ENCODE results near the gene CLDN5. TPM values are rescaled to one million over a fixed set of nuclear protein-coding genes. Genes with fewer than 3 reads are reported as not detected.
A peak's percentile ranks its signal among the peaks of the same experiment; 100 is the strongest.

The CLDN5 gene
- total RNA-seq, 2 experiments from 2014 or later, result 0.21 TPM; not detected in 1

DNA sequence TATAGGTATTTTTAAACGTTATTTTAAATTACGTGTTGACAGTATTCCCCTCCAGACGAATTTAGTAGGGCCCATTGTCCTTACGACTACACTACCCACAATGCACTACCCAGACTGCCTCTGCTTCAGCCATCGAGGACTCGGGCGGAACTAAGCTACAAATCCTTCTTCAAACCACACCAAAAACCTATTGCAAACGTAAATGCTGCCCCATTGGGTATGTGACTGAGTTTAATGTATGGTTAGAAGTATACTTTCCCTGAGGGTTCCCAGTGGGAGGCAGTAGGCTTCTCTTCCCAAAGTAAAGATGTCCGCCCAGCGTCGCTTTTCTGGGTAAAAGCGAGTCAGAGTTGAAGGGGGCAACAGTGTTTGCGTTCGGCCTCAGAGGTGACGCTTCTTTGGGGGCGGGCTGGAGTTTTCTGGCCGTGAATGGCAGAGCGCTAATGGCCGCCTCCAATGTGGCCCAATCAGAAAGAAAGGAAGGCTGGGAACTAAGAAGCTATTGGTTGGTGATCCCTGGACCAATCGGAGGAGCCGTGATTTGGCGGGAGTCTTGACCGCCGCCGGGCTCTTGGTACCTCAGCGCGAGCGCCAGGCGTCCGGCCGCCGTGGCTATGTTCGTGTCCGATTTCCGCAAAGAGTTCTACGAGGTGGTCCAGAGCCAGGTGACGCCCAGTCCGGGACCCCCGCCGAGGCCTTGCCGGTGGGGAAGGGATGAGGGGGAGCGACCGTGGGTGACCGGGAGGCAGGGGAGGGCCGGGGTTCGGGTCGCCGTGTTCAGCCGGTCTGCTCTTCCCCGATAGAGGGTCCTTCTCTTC is 44.6 kb downstream of the CLDN5 start, which contains the start of gene CDC45:
CDC45 (plus strand) TSS at position 566 of the 818 bp plus-strand sequence; CDS start at position 615, 49 bp downstream.
- H3K4me1 Mint-ChIP-seq (ENCODE audit: low read depth), result peaks cover 28% of the 10 kb centered on the region
- H3K36me3 Mint-ChIP-seq (ENCODE audit: low read depth), result peaks cover 37% of the 10 kb centered on the region
- H3K9me3 Mint-ChIP-seq, result no peaks in the 10 kb centered on the region
- intact Hi-C loops (cut with micrococcal nuclease), result loop anchor here (1.0 to 5.0 kb wide), 12 partner anchors 30 to 413 kb away; partner anchors contain the start of genes CLTCL1, DGCR2, ESS2 and MRPL40
- H3K27ac Mint-ChIP-seq, result peak within 1 kb of the TSS; percentile 96
- CTCF ChIA-PET, result interaction anchor here (0.6 to 1.2 kb wide), 6 partner anchors 12 to 302 kb away, joined by 3 to 5 read pairs (median 3); no protein-coding TSS in a partner anchor
- no peaks in the 10 kb centered on the region for H3K27me3 Mint-ChIP-seq (ENCODE audit: low read depth)
- H3K4me3 Mint-ChIP-seq, result peak within 1 kb of the TSS; percentile 99
- peak; percentile 98 for DNase-seq

GRCh38 chr22:19478901-19479354 is 45.3 kb downstream of the CLDN5 start, which contains the start of gene UFD1:
TSS of gene UFD1 (minus strand) at chr22:19479193. CDS start at chr22:19479085, 108 bp downstream.
- Mint-ChIP-seq H3K27ac (peak within 1 kb of the TSS; percentile 96), H3K4me1 (ENCODE audit: low read depth) (peaks cover 29% of the 10 kb centered on the region), H3K9me3 (no peaks in the 10 kb centered on the region), H3K36me3 (ENCODE audit: low read depth) (peaks cover 34% of the 10 kb centered on the region), H3K27me3 (ENCODE audit: low read depth) (no peaks in the 10 kb centered on the region), H3K4me3 (peak within 1 kb of the TSS; percentile 99)
- intact Hi-C loops (cut with micrococcal nuclease), result loop anchor here (1.0 to 5.0 kb wide), 12 partner anchors 30 to 413 kb away; partner anchors contain the start of genes CLTCL1, DGCR2, ESS2 and MRPL40
- CTCF ChIA-PET, result interaction anchor here (0.6 to 1.1 kb wide), 5 partner anchors 12 to 301 kb away, joined by 3 read pairs; no protein-coding TSS in a partner anchor
- peak; percentile 82 for DNase-seq

- Mint-ChIP-seq H3K4me3 (peak overlapping the region; percentile 99), H3K9me3 (no peaks in the 10 kb centered on the region), H3K27ac (peak overlapping the region; percentile 73), H3K27me3 (ENCODE audit: low read depth) (no peaks in the 10 kb centered on the region), H3K36me3 (ENCODE audit: low read depth) (peaks cover 29% of the 10 kb centered on the region), H3K4me1 (ENCODE audit: low read depth) (peaks cover 30% of the 10 kb centered on the region)
- CTCF ChIA-PET, result interaction anchor here (0.8 to 1.7 kb wide), 5 partner anchors 14 to 300 kb away, joined by 3 to 11 read pairs (median 3); partner anchors contain the start of gene SLC25A1
- peak; percentile 37 for DNase-seq
- intact Hi-C loops (cut with micrococcal nuclease), result loop anchor here (2.0 to 5.0 kb wide), 4 partner anchors 129 to 369 kb away; partner anchors contain the start of gene DGCR2
Measured at GRCh38 chr22:19478045-19478900, 45.9 kb downstream of the CLDN5 start.

DNA sequence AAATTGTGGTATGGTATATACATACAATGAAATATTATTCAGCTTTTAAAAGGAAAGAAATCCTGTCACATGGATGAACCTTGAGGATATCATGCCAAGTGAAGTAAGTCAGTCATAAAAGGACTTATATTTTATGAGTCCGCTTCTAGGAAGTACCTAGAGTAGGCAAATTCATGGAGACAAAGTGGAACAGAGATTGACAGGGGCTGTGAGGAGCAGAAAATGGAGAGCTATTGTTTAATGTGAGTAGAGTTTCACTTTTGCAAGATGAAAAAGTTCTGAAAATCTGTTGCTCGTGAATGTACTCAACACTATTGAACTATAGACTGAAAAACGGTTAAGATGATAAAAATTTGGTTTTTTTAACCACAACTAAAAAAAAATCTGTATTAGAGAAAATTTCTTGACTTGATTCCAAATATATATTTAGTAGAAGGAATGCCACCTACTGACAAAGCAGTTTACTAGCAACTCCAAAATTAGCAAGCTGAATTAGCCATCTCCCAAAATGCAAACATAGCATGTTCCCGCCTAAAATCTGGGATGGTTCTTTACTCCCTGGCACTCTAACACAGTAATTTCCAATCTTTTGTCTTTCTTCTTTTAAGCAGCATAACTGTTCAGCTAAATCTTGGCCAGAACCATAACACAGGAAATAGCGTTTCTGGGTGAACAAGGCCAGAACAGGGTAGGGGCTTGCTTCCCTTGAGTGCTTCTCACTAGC is 46.7 kb downstream of the CLDN5 start:
- H3K36me3 Mint-ChIP-seq (ENCODE audit: low read depth), result peaks cover 24% of the 10 kb centered on the region
- peak overlapping the region; percentile 73 for H3K27ac Mint-ChIP-seq
- intact Hi-C loops (cut with micrococcal nuclease), result loop anchor here (2.0 to 5.0 kb wide), 4 partner anchors 130 to 369 kb away; partner anchors contain the start of gene DGCR2

DNA sequence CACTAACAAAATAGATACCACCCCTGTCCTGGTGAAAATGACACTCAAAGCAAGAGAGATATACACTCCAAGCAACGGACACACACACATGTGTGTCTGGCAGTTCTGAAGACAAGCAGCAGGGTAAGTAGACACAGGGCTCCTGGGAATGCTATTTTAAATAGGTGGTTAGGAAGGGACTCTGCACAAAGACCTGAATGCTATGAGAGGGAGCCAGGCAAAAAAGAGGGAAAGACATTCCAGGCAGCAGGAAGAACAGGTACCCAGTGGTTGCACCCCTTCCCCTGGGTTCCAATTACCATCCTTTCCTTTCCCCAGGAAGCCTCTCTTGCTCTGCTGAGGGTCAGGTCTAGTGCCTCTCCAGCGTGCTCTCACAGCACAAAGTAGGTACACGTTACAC is 48.2 kb downstream of the CLDN5 start:
- DNase-seq, result no peak
- H3K4me1 Mint-ChIP-seq (ENCODE audit: low read depth), result peaks cover 30% of the 10 kb centered on the region
- H3K27ac Mint-ChIP-seq, result no peak overlapping the region
- CTCF ChIA-PET, result interaction anchor here (1.7 kb wide), 1 partner anchor 154 kb away, joined by 11 read pairs; no protein-coding TSS in a partner anchor
- no peak overlapping the region for H3K4me3 Mint-ChIP-seq
- H3K9me3 Mint-ChIP-seq, result no peaks in the 10 kb centered on the region
- intact Hi-C loops (cut with micrococcal nuclease), result loop anchor here (5.0 kb wide), 2 partner anchors 131 to 354 kb away; partner anchors contain the start of gene DGCR2
- H3K27me3 Mint-ChIP-seq (ENCODE audit: low read depth), result no peaks in the 10 kb centered on the region
- H3K36me3 Mint-ChIP-seq (ENCODE audit: low read depth), result peaks cover 28% of the 10 kb centered on the region

More for the DNA sequence above, 46.7 kb downstream of the CLDN5 start:
- H3K4me1 Mint-ChIP-seq (ENCODE audit: low read depth), result peaks cover 30% of the 10 kb centered on the region
- no peaks in the 10 kb centered on the region for H3K9me3 Mint-ChIP-seq
- DNase-seq, result no peak
- H3K27me3 Mint-ChIP-seq (ENCODE audit: low read depth), result no peaks in the 10 kb centered on the region
- peak overlapping the region; percentile 99 for H3K4me3 Mint-ChIP-seq
- CTCF ChIA-PET, result interaction anchor here (0.8 to 1.7 kb wide), 3 partner anchors 152 to 299 kb away, joined by 3 to 11 read pairs (median 4); partner anchors contain the start of gene SLC25A1

- Mint-ChIP-seq H3K27me3 (ENCODE audit: low read depth) (no peaks in the 10 kb centered on the region), H3K27ac (no peak overlapping the region), H3K36me3 (ENCODE audit: low read depth) (peaks cover 25% of the 10 kb centered on the region), H3K4me1 (ENCODE audit: low read depth) (peaks cover 21% of the 10 kb centered on the region), H3K4me3 (no peak overlapping the region), H3K9me3 (no peaks in the 10 kb centered on the region)
- CTCF ChIA-PET, result interaction anchor here (1.6 kb wide), 1 partner anchor 11 kb away, joined by 7 read pairs; no protein-coding TSS in a partner anchor
- intact Hi-C loops (cut with micrococcal nuclease), result no loop called here
- no peak for DNase-seq
Measured at GRCh38 chr22:19473578-19473977, 50.6 kb downstream of the CLDN5 start.

Other genes with a start within 250 kb of the CLDN5 start
- 1 to 10 TPM in 1 of 2 experiments, under 1 TPM in 1; 0.57 to 1.0 TPM for gene CLTCL1, start 232.7 kb downstream of the CLDN5 start, total RNA-seq
- 10 to 100 TPM; 16.2 to 18.0 TPM for gene HIRA, start 92.7 kb downstream of the CLDN5 start, total RNA-seq
- gene MRPL40, start 91.9 kb downstream of the CLDN5 start, total RNA-seq, result 10 to 100 TPM; 32.6 to 34.9 TPM
- gene C22orf39, start 76.7 kb downstream of the CLDN5 start, total RNA-seq, result 10 to 100 TPM; 29.3 to 30.2 TPM
- gene UFD1, start 45.2 kb downstream of the CLDN5 start, total RNA-seq, result 10 to 100 TPM; 75.1 to 83.3 TPM
- gene CDC45, start 44.5 kb downstream of the CLDN5 start, total RNA-seq, result 10 to 100 TPM; 86.3 to 91.7 TPM
- gene SEPTIN5, start 190.1 kb upstream of the CLDN5 start, total RNA-seq, result under 1 TPM; 0.47 to 0.81 TPM
- not detected for gene GP1BB, start 199.1 kb upstream of the CLDN5 start, total RNA-seq
- not detected for gene TBX1, start 236.4 kb upstream of the CLDN5 start, total RNA-seq